Medulla oblongata (tissue), 1 donor: ENCODE data around the gene G2E3.
"Not testable (repeated sequence)": the region's sequence is repeated elsewhere in the genome, so short reads cannot be mapped to it uniquely, and the experiment has no call there.

Experiments
- DNase-seq: peaks from one replicate; pipeline ENCODE4 v3.0.0-alpha.2; 2015; ENCODE audit errors: extremely low spot score

G2E3 gene

DNA sequence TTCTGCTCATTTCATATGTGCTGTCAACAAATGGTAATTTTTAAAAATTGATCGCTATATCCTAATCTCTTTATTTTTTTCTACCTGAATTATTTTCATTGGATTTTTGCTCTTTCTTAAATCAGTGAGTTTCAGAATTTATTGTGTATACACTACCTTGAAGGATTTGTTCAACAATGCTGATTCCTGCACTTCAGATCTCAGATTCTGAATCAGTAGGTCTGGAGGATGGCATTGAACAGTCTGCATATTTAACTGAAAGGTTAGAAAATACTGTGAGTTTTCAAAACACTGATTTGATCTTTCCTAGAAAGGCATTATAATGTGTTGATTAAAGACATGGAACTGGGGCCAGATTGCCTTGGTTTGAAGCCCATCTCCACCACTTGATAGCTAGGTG lies 1.6 kb downstream of the G2E3 start:
- no peak for DNase-seq

DNA sequence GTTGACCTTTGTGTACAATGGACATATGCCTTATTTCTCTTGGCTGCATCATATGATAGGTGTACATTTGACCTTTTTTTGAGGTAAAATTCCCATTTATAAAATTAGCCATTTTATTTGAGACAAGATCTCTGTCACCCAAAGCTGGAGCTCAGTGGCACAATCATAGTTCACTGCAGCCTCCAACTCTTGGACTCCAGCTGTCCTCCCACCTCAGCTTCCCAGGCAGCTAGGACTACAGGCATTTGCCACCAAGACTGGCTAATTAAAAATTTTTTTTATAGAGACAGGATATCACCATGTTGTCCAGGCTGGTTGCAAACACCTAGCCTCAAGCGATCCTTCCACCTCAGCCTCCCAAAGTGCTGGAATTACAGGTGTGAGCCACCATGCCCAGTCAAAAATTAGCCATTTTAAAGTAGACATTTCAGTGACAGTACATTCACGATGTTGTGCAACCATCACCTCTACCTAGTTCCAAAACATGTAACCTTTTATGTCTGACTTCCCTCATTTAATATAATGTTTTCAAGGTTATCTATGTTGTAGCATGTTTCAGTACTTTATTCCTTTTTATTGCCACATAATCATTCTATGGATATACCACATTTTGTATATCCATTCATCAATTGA lies 5.4 kb downstream of the G2E3 start:
- no peak for DNase-seq

DNA sequence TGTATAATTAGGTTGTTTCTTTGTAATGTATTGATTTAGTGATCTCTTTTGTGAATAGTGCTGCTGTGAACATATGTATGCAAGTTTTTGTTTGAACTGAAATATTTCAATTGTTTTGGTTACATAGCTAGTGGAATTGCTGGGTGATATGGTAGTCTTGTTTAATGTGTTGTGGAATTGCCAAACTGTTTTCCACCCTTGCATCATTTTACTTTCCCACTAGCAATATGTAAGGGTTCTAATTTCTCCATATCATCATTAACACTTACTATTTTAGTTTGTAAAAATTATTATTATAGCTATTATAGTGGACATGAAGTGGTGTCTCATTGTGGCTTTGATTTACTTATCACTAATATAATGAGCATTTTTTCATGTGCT lies 5.9 kb downstream of the G2E3 start:
- DNase-seq, result no peak

DNA sequence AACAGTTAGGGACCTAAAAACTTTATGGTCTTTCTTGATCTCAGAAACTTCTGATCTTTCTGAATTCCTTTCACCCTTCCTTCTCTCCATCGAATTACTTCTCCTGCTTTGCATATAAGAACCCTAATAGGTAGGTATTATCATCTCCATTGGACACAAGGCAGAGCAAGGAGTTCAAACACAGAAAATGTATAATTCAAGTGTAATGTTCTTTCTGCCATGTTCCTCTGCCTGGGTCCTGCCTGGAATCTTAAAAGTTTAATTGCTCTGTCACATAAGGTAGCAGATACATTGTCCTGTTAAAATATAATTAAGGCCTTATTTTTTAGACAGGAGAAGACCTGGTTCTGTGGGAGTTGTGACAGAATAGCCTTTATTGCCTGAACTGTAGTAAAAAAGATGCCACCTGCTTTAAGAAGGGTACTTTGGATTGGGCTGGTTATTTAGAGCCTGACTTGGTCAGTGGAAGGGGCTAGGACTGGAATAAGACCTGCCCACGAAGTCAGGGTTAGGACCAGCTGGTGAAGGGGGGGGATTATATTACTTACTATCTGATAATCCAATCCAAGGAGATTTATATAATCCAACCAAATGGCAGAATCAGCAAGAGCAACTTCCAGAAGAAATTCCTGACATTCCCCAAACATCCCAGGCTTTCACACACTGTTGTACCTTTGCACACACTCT lies 10.4 kb downstream of the G2E3 start:
- DNase-seq, result no peak

DNA sequence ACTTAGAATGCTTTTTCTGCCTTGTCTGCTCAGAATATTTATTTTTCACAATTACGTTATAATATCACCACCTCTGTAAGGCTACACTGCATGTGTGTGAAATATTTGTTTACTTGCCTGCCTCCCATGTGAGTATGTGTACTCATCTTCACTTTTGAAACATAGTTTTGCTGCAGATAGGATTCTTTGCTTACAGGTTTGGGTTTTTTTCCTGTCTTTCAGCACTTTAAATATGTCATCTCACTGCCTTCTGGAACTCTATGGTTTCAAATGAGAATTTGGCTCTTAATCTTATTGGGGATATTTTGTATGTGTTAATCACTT lies 10.9 kb downstream of the G2E3 start:
- DNase-seq, result no peak

DNA sequence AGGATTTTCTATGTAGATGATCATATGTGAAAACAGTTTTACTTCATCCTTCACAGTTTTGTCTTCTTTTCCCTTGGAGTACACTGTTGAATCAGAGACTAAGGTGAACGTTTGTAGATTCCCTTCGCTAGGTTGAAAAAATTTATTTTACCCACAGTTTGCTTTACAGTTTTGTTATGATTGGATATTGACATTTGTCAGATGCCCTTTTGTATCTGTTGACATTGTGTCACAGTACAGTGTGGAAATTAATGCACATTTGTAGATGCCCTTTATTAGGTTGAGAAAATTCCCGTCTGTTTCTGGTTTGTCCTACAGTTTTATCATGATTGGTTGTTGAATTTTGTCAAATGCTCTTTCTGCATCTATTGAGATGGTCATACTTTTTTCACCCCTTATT lies 13.3 kb downstream of the G2E3 start:
- no peak for DNase-seq

GRCh38 chr14:30572771-30573170 lies 13.8 kb downstream of the G2E3 start:
- no peak for DNase-seq

DNA sequence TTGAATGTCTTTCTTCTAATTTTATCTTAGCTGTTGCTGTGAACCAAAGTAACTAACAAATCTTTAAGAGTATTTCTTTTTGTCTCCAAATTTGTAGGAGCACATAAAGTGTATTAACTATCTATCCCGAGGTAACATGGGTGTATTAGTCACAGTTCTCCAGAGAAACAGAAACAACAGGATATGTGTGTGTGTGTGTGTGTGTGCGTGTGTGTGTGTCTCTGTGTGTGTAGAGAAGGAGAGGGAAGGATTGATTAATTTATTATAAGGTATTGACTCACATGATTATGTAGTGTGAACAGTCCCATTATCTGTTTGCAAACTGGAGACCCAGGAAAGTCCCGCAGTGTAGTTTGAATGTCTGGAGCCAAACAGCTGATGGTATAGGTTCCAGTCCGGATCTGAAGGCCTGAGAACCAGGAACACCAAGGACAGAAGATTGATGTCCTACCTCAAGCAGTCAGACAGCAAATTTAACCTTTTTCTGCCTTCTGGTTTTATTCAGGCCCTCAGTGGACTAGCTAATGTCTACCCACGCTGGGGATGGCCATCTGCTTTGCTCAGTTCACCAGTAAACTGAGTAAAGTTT lies 14.4 kb downstream of the G2E3 start:
- no peak for DNase-seq

GRCh38 chr14:30573966-30574365 lies 15.0 kb downstream of the G2E3 start:
- no peak for DNase-seq

DNA sequence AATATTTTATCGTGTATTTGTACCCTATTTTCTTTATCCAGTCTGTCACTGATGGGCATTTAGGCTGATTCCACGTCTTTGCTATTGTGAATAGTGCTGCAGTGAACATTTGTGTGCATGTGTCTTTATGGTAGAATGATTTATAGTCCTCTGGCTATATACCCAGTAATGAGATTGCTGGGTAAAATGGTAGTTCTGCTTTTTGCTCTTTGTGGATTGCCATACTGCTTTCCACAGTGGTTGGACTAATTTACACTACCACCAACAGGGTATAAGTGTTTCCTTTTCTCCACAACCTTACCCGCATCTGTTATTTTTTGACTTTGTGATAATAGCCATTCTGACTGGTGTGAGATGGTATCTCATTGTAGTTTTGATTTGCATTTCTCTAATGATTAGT lies 15.8 kb downstream of the G2E3 start:
- DNase-seq, result not testable (repeated sequence)

DNA sequence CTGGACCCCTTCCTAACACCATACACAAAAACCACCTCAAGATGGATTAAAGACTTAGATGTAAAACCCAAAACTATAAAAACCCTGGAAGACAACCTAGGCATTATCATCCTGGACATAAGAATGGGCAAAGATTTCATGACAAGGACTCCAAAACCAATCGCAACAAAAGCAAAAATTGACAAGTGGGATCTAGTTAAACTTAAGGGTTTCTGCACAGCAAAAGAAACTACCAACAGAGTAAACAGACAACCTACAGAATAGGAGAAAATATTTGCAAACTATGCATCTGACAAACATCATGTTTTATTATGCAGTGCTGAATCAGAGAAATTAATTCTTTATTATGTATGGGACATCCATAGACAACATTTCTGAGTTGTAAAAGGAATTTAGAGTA lies 17.4 kb downstream of the G2E3 start:
- DNase-seq, result not testable (repeated sequence)

DNA sequence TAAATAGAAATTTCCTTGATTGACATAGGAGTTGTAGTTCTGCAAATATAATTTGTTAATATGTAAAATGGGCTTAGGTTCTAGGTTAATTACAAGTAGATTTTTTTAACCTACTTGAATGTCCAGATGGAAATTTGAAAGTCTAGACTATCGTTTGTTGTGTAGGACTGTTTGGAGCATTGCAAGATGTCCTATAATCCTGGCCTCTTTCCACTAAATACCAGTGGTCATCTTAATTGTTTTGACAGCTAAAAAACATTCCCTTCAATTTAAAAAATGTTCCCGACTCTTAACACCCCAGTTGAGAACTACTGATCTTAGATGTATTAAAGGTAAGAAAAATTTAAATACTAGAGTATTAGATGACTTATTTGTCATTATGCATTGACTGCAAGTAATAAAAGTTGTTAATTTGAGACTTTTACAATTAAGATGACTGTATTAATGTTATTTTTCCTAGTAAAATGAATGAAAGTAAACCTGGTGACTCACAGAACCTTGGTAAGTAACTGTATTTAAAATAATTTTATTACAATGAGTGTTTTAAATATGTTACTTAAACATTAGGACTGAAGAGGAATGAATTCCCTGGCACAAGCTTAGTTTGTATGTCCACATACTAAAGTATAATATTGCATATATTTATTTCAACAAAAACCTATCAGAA lies 21.8 kb downstream of the G2E3 start:
- no peak for DNase-seq

GRCh38 chr14:30581283-30581625 lies 22.3 kb downstream of the G2E3 start:
- DNase-seq, result no peak

GRCh38 chr14:30582376-30582775 lies 23.4 kb downstream of the G2E3 start:
- no peak for DNase-seq

GRCh38 chr14:30584058-30584630 lies 25.2 kb downstream of the G2E3 start:
- DNase-seq, result no peak

DNA sequence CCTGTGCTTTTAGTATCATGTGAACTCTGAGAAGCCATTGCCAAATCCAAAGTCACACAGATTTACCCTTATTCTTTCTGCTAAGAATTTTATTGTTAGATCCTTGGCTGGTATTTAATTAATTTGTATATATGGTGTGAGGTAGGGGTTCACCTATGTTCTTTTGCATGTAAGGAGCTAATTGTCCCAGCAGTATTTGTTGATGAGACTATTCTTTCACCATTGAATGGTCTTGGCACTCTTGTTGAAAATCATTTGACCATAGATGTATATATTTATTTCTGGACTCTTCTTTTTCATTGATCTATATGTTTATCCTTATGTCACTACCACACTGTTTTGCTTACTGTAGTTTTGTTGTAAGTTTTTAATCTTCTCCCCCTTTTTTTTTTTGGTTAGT lies 26.2 kb downstream of the G2E3 start:
- DNase-seq, result no peak

- DNase-seq, result no peak
Measured at GRCh38 chr14:30587141-30587540, 28.2 kb downstream of the G2E3 start.

DNA sequence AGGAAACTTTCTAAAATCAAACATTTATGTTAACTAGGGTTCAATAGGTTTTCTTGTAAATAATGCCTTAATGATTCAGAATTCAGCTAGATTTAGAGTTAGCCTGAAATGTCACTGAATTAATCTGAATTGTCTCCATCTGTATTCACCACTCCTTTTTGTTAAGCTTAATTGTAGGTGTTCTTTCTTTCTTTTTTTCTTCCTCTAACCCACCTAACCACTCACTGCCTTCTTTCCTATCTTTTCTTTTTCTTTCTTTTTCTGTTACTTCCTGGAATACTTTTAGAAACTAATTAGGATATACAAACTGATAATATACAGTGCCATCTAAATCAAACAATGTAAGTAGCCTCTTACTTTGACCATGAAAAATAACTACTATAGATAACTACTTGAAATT lies 29.9 kb downstream of the G2E3 start:
- DNase-seq, result no peak

DNA sequence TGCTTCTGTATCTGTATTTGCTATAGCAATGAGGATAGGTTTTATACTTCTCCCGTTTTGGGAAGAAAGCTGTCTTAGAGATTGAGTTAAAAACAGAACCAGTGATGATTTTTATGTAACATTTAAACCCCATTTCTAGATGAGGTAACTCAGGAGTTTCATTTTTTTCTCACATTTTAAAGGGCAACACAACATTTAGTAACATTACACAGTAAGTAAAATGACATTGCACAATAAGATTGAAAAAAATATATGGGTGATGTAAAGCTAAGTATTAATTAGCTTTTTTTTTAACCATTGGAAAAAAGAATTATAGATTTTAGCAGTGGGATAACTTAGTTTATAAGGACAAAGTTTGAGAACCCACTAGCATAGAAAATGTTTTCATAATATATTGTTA lies 38.0 kb downstream of the G2E3 start:
- no peak for DNase-seq

- DNase-seq, result no peak
Measured at GRCh38 chr14:30597504-30597903, 38.5 kb downstream of the G2E3 start.

DNA sequence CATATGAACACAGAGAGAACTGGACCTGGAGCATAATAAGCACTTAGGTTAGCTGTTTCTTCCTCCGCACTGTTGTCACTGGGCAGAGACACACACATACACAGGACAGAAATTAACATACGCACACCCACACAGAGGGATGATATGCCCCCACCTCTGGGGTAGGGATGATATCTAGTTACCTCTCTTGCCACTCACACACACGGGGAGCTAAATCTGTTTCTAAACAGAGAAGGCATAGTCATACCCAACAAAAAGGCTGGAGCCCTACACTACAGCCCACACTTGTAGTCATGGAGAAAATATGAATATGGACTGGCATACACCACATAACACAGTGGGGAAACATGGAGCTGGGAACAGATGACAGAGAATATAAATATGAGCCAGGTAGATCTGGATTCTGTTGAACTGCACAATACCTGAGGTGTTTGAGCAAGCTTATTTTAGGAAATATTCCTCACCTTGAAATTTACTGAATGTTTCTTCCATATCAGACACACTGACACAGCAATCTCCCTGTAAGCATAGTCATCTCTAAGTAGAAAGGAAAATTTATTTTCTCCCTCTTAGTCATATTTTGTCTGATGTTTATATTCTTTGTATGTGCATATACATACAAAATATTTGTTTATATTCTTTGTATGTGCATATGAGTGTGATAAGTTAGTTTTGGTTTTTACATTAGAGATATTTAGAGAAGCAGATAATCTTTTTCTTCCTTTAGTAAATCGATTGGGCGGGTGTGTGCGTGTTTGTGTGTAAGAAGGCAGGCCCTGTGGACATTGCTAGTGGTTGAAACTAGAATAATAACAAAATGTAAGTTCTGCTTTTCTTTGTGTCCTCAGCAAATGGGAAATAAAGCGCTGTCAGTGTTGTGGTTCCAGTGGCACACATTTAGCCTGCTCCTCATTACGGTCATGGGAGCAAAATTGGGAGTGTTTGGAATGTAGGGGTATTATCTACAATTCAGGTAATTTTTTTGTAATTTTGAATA lies 42.3 kb downstream of the G2E3 start:
- DNase-seq, result no peak

DNA sequence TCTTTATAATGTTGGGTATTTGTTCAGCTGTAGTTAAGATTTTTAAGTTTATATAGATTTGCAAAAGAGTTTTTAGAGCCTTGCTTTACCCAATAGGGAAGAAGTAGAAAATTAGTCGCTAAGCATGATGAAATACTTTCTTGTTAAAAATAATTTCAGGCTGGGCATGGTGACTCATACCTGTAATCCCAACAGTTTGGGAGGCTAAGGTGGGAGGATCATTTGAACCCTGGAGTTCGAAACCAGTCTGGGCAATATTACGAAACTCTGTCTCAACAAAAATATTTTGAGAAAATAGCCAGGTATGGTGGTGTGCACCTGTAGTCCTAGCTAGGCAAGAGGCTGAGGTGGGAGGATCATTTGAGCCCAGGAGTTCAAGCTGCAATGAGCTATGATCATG lies 44.4 kb downstream of the G2E3 start:
- DNase-seq, result no peak
